PC-3 (cell line): ENCODE data around the gene CCDC24. TPM values are rescaled to one million over a fixed set of nuclear protein-coding genes. Genes with fewer than 3 reads are reported as not detected.

Experiments
- ATAC-seq: fragments of 200-7000 bp; cut with Tn5 transposase; 2 replicates; pipeline ENCODE4 v1.9.1; 2020; ENCODE audit warnings: mild to moderate bottlenecking, moderate library complexity
- BruUV-seq: library from RNA; stranded (reverse); fragments of 400-500 nt; replicated peaks from 2 replicates; lab custom pipeline; 2021; lab: Mats Ljungman, UMichigan
- CTCF ChIA-PET: fragments of 300-600 bp; sonication (Branson Sonifier 250); formaldehyde crosslinking; loops from one replicate; lab custom pipeline; 2022; ENCODE audit warnings: antibody characterized with exemption; lab: Charles Lee
- POLR2A ChIA-PET: fragments of 300-600 bp; sonication (Branson Sonifier 250); formaldehyde crosslinking; loops from one replicate; lab custom pipeline; 2022; ENCODE audit warnings: antibody characterized with exemption; ENCODE audit not compliant: unreplicated experiment; lab: Charles Lee
- DNase-seq: peaks from one replicate; pipeline ENCODE4 v3.0.0-alpha.2; 2015
- H2AFZ ChIP-seq: fragments of 300-600 bp; sonication (generic); 2 replicates; pipeline ENCODE4 v1.6.0; 2016; ENCODE audit warnings: antibody characterized with exemption, low read length
- H3F3A ChIP-seq: fragments of 300-600 bp; sonication (generic); one replicate; pipeline ENCODE4 v1.6.0; 2017; ENCODE audit warnings: antibody characterized with exemption, low read length, control low read depth, mild to moderate bottlenecking; ENCODE audit not compliant: unreplicated experiment
- H3K27ac ChIP-seq: fragments of 300-600 bp; sonication (generic); 2 replicates; pipeline ENCODE4 v1.5.1; 2016; ENCODE audit warnings: mild to moderate bottlenecking, low read length
- H3K27me3 ChIP-seq: fragments of 300-600 bp; sonication (generic); 2 replicates; pipeline ENCODE4 v1.6.1; 2016; ENCODE audit warnings: low read length, mixed read lengths
- H3K36me3 ChIP-seq: fragments of 300-600 bp; sonication (generic); 2 replicates; pipeline ENCODE4 v1.6.1; 2016; ENCODE audit warnings: low read depth, mixed run types, low read length, mixed read lengths
- H3K4me1 ChIP-seq: fragments of 300-600 bp; sonication (generic); 2 replicates; pipeline ENCODE4 v1.5.1; 2016; ENCODE audit warnings: low read length; ENCODE audit not compliant: insufficient read depth
- H3K4me2 ChIP-seq: fragments of 300-600 bp; sonication (generic); 2 replicates; pipeline ENCODE4 v1.6.0; 2016; ENCODE audit warnings: low read length
- H3K4me3 ChIP-seq: fragments of 300-600 bp; sonication (generic); 2 replicates; pipeline ENCODE4 v1.5.1; 2016; ENCODE audit warnings: mild to moderate bottlenecking, low read length, mixed read lengths
- H3K79me2 ChIP-seq: fragments of 300-600 bp; sonication (generic); 2 replicates; pipeline ENCODE4 v1.6.1; 2017; ENCODE audit warnings: low read length, mixed read lengths
- H3K9ac ChIP-seq: fragments of 300-600 bp; sonication (generic); 2 replicates; pipeline ENCODE4 v1.6.0; 2016; ENCODE audit warnings: mild to moderate bottlenecking, low read length
- H3K9me2 ChIP-seq: fragments of 300-600 bp; sonication (generic); replicated peaks from 2 replicates; pipeline ENCODE4 v1.6.1; 2016; ENCODE audit warnings: mixed run types, low read length, mixed read lengths
- H3K9me3 ChIP-seq: fragments of 300-600 bp; sonication (generic); 2 replicates; pipeline ENCODE4 v1.6.1; 2016; ENCODE audit warnings: low read length, mixed read lengths
- H4K20me1 ChIP-seq: fragments of 300-600 bp; sonication (generic); 2 replicates; pipeline ENCODE4 v1.6.1; 2016; ENCODE audit warnings: low read length, mixed read lengths
- EZH2 ChIP-seq: fragments of 300-600 bp; sonication (generic); IDR thresholded peaks from one replicate; pipeline ENCODE4 v1.6.1; 2017; ENCODE audit warnings: antibody characterized with exemption, mild to moderate bottlenecking, low read length; ENCODE audit not compliant: unreplicated experiment
- EZH2phosphoT487 ChIP-seq: fragments of 300-600 bp; sonication (generic); IDR thresholded peaks from 2 replicates; pipeline ENCODE4 v1.6.1; 2018; ENCODE audit warnings: mild to moderate bottlenecking, antibody characterized with exemption, low read length, borderline replicate concordance
- intact Hi-C: fragments of 100-400 bp; cut with micrococcal nuclease; formaldehyde crosslinking; loops from 2 replicates; pipeline ENCODE4 v1.9.0; 2023
- total RNA-seq: library from RNA; depleted of rRNA; stranded (reverse); fragments of >200 nt; gene quantifications from 2 replicates; pipeline ENCODE4 v1.2.3, GENCODE V29; 2014
- TF ChIP-seq, protein P1 (sequence below): fragments of 300-600 bp; sonication (generic); conservative IDR thresholded peaks from 2 replicates; pipeline ENCODE4 v1.5.1; 2017; ENCODE audit warnings: antibody characterized with exemption, low read depth, mild to moderate bottlenecking, low read length

Gene CCDC24
- total RNA-seq, 1 experiment from 2014 or later = 10.1 TPM

DNA sequence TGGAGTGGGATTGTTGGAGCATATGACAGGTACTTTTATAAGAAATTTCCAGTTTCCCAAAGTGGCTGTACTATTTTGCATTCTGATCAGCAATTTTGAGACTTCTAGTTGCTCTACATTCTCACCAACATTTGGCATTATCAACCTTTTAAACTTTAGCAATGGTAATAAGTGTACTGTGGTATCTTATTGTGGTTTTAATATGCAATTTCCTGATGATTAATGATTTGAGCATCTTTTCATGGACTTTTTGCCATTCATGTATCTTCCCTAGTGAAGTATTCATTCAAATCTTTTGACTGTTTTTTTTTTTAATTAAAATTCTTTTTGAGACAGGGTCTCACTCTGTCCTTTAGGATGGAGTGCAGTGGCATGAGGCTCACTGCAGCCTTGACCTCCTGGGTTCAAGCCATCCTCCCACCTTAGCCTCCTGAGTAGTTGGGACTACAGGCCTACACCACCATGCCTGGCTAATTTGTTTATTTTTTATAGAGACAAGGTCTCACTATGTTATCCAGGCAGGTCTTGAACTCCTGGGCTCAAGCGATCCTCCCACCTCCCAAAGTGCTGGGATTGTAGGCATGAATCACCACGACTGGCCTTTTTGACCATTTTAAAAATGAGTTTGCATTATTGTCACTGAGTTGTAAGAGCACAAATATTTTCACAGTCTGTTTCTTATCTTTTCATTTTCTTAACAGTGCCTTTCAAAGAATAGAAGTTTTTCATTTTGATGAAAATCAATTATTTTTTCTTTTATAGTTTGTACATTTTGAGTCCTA is 47.7 kb downstream of the CCDC24 start:
- no peaks in the 10 kb centered on the region for H3K79me2 ChIP-seq
- no peaks in the 10 kb centered on the region for H3K9me3 ChIP-seq
- no peaks in the 10 kb centered on the region for H3K9me2 ChIP-seq
- BruUV-seq = no TSS peak
- no peaks in the 10 kb centered on the region for H4K20me1 ChIP-seq
- peak overlapping the region; percentile 72 for H3K27ac ChIP-seq
- no peak for TF ChIP-seq EZH2phosphoT487
- TF ChIP-seq, protein P1, sequence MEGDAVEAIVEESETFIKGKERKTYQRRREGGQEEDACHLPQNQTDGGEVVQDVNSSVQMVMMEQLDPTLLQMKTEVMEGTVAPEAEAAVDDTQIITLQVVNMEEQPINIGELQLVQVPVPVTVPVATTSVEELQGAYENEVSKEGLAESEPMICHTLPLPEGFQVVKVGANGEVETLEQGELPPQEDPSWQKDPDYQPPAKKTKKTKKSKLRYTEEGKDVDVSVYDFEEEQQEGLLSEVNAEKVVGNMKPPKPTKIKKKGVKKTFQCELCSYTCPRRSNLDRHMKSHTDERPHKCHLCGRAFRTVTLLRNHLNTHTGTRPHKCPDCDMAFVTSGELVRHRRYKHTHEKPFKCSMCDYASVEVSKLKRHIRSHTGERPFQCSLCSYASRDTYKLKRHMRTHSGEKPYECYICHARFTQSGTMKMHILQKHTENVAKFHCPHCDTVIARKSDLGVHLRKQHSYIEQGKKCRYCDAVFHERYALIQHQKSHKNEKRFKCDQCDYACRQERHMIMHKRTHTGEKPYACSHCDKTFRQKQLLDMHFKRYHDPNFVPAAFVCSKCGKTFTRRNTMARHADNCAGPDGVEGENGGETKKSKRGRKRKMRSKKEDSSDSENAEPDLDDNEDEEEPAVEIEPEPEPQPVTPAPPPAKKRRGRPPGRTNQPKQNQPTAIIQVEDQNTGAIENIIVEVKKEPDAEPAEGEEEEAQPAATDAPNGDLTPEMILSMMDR = no peak
- TF ChIP-seq EZH2 = no peak
- intact Hi-C loops = loop anchor here (5.0 kb wide), 2 partner anchors 47 to 277 kb away; partner anchors contain the start of gene CCDC24
- no peaks in the 10 kb centered on the region for H3F3A ChIP-seq
- ChIA-PET CTCF (no interaction called here), POLR2A (no interaction called here)
- H3K36me3 ChIP-seq = no peaks in the 10 kb centered on the region
- DNase-seq (peak; percentile 65), ATAC-seq (peak; percentile 32)
- no peaks in the 10 kb centered on the region for H3K27me3 ChIP-seq
- peaks cover 48% of the 10 kb centered on the region for H3K4me1 ChIP-seq
- H2AFZ ChIP-seq = no peak overlapping the region
- H3K9ac ChIP-seq = 0 out of 2 replicates have a peak overlapping the region, but pooled peaks have one; percentile 17
- peak overlapping the region; percentile 46 for H3K4me2 ChIP-seq
- no peak overlapping the region for H3K4me3 ChIP-seq

DNA sequence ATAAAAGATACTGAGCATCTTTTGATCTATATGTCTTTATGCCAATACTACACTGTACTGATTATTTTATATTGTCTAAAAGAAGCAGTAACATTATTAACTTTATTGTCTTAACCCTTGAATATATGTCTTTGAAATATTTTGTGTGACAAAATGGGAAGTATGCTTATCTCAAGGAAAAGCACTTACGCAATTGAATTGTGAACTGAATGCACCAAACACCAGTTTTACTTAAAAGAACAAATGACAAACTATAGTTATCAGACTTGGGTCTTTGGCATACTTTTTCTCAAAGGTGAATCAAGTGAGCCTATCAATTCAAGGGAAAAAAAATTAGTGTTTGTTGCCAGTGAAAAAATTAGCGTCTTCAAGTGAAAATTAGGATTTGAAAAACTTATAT is 49.0 kb downstream of the CCDC24 start:
- H3K4me3 ChIP-seq = no peak overlapping the region
- TF ChIP-seq EZH2phosphoT487 = no peak
- no peak for TF ChIP-seq EZH2
- TF ChIP-seq, protein P1 = no peak
- no peaks in the 10 kb centered on the region for H3F3A ChIP-seq
- ChIA-PET POLR2A (no interaction called here), CTCF (no interaction called here)
- intact Hi-C loops = no loop called here
- no peak overlapping the region for H2AFZ ChIP-seq
- H3K9me3 ChIP-seq = no peaks in the 10 kb centered on the region
- no peak for DNase-seq
- no peak overlapping the region for H3K9ac ChIP-seq
- 0 out of 2 replicates have a peak overlapping the region, but pooled peaks have one; percentile 0 for H3K4me2 ChIP-seq
- no peaks in the 10 kb centered on the region for H3K27me3 ChIP-seq
- BruUV-seq = no TSS peak
- no peak for ATAC-seq
- H3K4me1 ChIP-seq = peaks cover 60% of the 10 kb centered on the region
- no peaks in the 10 kb centered on the region for H3K9me2 ChIP-seq
- no peaks in the 10 kb centered on the region for H3K36me3 ChIP-seq
- H3K27ac ChIP-seq = peak overlapping the region; percentile 2; the same call in 1 of the 2 replicates
- H3K79me2 ChIP-seq = no peaks in the 10 kb centered on the region
- no peaks in the 10 kb centered on the region for H4K20me1 ChIP-seq

DNA sequence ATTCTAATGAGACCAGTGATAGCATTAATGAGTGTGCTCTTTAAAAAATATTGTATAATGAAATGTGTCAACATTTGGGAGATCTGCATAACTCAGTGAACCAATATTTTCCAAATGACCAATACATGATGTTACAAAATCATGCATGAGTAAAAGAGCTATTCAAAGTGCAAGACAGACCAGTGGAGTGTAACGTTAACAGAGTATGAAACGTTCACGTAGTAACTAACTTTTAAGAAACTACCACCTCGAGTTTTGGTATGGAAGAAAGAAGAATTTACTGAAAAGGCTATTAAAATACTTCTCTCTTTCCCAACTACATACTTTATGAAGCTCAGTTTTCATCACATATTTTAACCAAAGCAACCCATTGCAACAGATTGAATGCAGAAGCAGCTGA is 49.4 kb downstream of the CCDC24 start:
- H3K4me2 ChIP-seq = 0 out of 2 replicates have a peak overlapping the region, but pooled peaks have one; percentile 0

More for the DNA sequence above, 49.4 kb downstream of the CCDC24 start:
- Histone ChIP-seq H3K9me2 (no peaks in the 10 kb centered on the region), H3F3A (no peaks in the 10 kb centered on the region), H3K9me3 (no peaks in the 10 kb centered on the region), H4K20me1 (no peaks in the 10 kb centered on the region), H3K36me3 (no peaks in the 10 kb centered on the region), H2AFZ (no peak overlapping the region), H3K27me3 (no peaks in the 10 kb centered on the region), H3K4me3 (no peak overlapping the region), H3K4me1 (peaks cover 60% of the 10 kb centered on the region), H3K79me2 (no peaks in the 10 kb centered on the region), H3K27ac (peak overlapping the region; percentile 2; the same call in 1 of the 2 replicates), H3K9ac (no peak overlapping the region)
- no peak for TF ChIP-seq EZH2phosphoT487
- CTCF ChIA-PET = no interaction called here
- intact Hi-C loops = no loop called here
- no TSS peak for BruUV-seq
- DNase-seq (peak; percentile 38), ATAC-seq (no peak)
- POLR2A ChIA-PET = no interaction called here
